ENCODE results near the gene GPR141.

Gene GPR141

DNA sequence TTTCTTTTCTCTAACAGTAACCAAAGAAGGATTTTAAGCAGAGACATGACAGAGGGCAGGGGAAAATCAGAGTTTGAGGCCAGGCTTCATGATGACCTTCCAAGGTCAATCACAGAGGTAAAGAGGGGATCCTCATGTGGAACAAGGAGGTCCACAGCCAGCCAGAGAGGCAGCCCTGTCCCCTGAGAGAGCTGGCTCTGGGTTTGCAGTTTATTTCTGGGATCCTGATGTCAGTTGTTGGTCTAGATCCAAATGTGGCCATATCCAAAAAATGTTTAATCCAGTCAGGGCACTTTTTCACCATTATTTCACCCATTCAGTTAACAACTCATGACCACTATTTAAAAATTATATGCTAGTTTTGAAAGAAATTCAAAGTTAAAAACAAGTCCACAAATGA is 45.6 kb downstream of the GPR141 start:
- DNase-seq (ENCODE audit: extremely low read depth, low read depth): no peak
- H3K4me3 ChIP-seq (replicated peaks; ENCODE audit: low read depth, low read length): no peak overlapping the region
- TF ChIP-seq, protein P1, sequence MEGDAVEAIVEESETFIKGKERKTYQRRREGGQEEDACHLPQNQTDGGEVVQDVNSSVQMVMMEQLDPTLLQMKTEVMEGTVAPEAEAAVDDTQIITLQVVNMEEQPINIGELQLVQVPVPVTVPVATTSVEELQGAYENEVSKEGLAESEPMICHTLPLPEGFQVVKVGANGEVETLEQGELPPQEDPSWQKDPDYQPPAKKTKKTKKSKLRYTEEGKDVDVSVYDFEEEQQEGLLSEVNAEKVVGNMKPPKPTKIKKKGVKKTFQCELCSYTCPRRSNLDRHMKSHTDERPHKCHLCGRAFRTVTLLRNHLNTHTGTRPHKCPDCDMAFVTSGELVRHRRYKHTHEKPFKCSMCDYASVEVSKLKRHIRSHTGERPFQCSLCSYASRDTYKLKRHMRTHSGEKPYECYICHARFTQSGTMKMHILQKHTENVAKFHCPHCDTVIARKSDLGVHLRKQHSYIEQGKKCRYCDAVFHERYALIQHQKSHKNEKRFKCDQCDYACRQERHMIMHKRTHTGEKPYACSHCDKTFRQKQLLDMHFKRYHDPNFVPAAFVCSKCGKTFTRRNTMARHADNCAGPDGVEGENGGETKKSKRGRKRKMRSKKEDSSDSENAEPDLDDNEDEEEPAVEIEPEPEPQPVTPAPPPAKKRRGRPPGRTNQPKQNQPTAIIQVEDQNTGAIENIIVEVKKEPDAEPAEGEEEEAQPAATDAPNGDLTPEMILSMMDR (IDR thresholded peaks at IDR 0.05; ENCODE audit: low read depth, low read length, missing control alignments): no peak

DNA sequence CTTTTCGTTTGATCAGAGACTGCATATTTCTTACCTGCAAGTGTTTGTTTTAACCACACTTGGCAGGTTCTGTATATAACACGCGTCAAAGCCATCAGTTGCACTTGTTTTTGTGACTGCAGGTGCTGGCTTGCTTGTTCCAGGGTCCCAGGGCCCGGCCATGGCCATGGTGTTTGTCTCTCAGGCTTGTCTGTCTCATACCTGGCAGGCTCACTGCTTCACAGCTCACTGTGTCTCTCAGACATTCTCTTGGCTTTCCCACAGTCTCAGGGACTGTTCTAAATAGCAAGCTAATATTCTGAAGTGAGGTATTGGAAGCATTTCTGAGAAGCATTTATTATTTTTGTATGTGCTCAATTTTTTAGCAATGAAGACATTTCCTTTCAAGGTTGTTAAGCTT is 46.9 kb downstream of the GPR141 start:
- DNase-seq (ENCODE audit: extremely low read depth, low read depth): no peak
- no peak overlapping the region for H3K4me3 ChIP-seq (replicated peaks; ENCODE audit: low read depth, low read length)
- TF ChIP-seq, protein P1 (IDR thresholded peaks at IDR 0.05; ENCODE audit: low read depth, low read length, missing control alignments): no peak

DNA sequence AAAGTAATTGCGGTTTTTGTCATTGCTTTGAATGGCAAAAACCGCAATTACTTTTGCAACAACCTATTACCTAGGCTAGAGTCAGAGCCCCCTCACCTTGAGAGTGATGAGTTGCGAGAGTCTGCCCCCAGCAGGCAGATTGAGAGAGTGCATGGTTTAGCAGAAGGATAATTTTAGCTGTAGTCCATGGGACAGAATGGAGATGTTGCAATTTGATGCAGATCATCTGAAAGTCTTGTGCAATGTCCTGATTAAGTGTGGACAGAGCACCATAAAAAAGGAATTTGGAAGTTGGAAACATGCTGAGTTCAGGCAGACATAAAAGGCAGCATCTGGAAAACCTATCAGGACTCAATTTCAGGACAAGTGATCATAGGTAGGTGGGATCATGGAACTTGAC is 48.7 kb downstream of the GPR141 start:
- DNase-seq (ENCODE audit: extremely low read depth, low read depth): no peak
- H3K4me3 ChIP-seq (replicated peaks; ENCODE audit: low read depth, low read length): no peak overlapping the region
- TF ChIP-seq, protein P1 (IDR thresholded peaks at IDR 0.05; ENCODE audit: low read depth, low read length, missing control alignments): no peak

DNA sequence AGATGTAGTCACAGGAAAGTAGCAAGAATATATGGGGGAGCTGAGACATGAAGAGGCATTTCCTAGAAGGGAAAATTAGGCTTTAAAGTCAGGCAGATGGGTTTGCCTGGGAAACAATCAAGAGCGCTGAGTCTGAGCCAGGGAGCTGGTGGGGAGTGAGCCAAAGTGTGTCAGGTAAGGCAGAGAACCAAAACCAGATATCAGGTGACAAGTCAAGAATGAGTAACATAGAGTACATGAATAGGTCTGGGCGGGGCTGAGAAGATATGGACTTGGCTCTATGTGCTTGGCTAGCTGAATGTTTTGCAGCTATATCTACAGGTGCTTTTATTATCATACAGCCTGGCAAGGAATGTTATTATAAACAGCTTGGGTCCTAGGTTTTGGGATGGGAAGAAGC is 49.3 kb downstream of the GPR141 start:
- H3K4me3 ChIP-seq (replicated peaks; ENCODE audit: low read depth, low read length): no peak overlapping the region
- DNase-seq (ENCODE audit: extremely low read depth, low read depth): no peak
- TF ChIP-seq, protein P1 (IDR thresholded peaks at IDR 0.05; ENCODE audit: low read depth, low read length, missing control alignments): no peak

DNA sequence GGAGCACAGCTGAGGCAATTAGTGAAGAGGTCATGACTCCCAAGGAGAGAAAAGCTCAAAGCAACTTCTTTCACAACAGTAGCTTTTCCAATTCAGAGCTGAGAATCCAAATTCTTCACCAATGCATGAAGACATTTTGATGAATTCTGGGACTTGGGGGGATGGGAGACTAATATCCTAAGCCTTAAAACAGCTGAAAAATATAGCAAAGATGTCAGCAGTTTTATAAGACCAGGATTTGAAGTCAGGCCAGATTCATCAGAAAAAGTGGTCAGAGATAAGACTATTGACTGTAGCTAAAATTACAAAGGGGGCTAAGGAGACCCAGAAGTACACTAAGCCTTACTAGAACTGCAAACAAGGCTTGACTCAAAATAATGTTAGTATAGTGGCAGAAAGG is 51.6 kb downstream of the GPR141 start:
- no peak overlapping the region for H3K4me3 ChIP-seq (replicated peaks; ENCODE audit: low read depth, low read length)
- DNase-seq (ENCODE audit: extremely low read depth, low read depth): no peak
- TF ChIP-seq, protein P1 (IDR thresholded peaks at IDR 0.05; ENCODE audit: low read depth, low read length, missing control alignments): no peak

DNA sequence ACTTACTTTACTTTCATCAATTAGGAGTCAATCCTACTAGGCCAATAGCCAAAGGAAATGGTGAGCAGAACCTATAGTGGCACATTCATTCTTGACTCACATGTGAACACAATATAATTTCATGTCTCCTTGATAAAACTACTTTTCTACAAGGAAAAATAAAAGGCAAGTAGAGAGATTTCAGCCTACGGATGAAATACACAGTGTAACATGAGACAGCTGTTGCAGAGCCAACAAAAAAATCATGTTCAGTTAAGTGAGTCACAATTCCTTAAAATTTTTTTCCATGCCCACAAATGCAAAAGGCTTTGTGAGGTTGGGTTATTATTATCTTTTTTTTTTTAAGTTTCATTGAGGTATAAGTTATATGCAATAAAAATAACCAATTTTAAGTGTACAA is 54.8 kb downstream of the GPR141 start:
- H3K4me3 ChIP-seq (replicated peaks; ENCODE audit: low read depth, low read length): no peak overlapping the region
- no peak for DNase-seq (ENCODE audit: extremely low read depth, low read depth)
- TF ChIP-seq, protein P1 (IDR thresholded peaks at IDR 0.05; ENCODE audit: low read depth, low read length, missing control alignments): no peak

DNA sequence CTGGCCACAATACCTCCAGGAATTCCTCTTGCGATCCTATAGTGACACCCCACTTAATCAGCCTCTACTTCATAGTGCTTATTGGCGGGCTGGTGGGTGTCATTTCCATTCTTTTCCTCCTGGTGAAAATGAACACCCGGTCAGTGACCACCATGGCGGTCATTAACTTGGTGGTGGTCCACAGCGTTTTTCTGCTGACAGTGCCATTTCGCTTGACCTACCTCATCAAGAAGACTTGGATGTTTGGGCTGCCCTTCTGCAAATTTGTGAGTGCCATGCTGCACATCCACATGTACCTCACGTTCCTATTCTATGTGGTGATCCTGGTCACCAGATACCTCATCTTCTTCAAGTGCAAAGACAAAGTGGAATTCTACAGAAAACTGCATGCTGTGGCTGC is 56.8 kb downstream of the GPR141 start:
- H3K4me3 ChIP-seq (replicated peaks; ENCODE audit: low read depth, low read length): no peak overlapping the region
- TF ChIP-seq, protein P1 (IDR thresholded peaks at IDR 0.05; ENCODE audit: low read depth, low read length, missing control alignments): no peak
- no peak for DNase-seq (ENCODE audit: extremely low read depth, low read depth)

All from HFF-Myc (cell line).